NAMALWA (cell line): ENCODE measurements around the gene CCDC138.

Experiments used
- DNase-seq: peaks from one replicate; pipeline ENCODE4 v3.0.0-alpha.2; 2015; ENCODE audit warnings: low spot score

Gene CCDC138

GRCh38 chr2:108896741-108897140, 110.2 kb downstream of the CCDC138 start:
- no peak for DNase-seq

- DNase-seq = no peak
These were observed 111.9 kb downstream of the CCDC138 start for GRCh38 chr2:108898315-108899082.

- DNase-seq = no peak
These were observed 118.1 kb downstream of the CCDC138 start for GRCh38 chr2:108904680-108905079.

- DNase-seq = no peak
These were observed 118.6 kb downstream of the CCDC138 start for GRCh38 chr2:108905176-108905575.

- no peak for DNase-seq
These were observed 119.3 kb downstream of the CCDC138 start for GRCh38 chr2:108905906-108906305.

GRCh38 chr2:108906403-108907077, 120.0 kb downstream of the CCDC138 start:
- no peak for DNase-seq

- no peak for DNase-seq
These were observed 121.5 kb downstream of the CCDC138 start for GRCh38 chr2:108907822-108908712.

GRCh38 chr2:108908713-108909070, 122.1 kb downstream of the CCDC138 start:
- no peak for DNase-seq

- DNase-seq = no peak
These were observed 122.8 kb downstream of the CCDC138 start for GRCh38 chr2:108909275-108909823.

GRCh38 chr2:108910011-108910431, 123.5 kb downstream of the CCDC138 start:
- no peak for DNase-seq

- no peak for DNase-seq
These were observed 124.2 kb downstream of the CCDC138 start for GRCh38 chr2:108910541-108911396.

GRCh38 chr2:108911401-108911800, 124.8 kb downstream of the CCDC138 start:
- no peak for DNase-seq

GRCh38 chr2:108911807-108912628, 125.4 kb downstream of the CCDC138 start:
- DNase-seq = no peak

- no peak for DNase-seq
These were observed 126.0 kb downstream of the CCDC138 start for GRCh38 chr2:108912629-108912902.

- no peak for DNase-seq
These were observed 129.7 kb downstream of the CCDC138 start for GRCh38 chr2:108916122-108916795.

GRCh38 chr2:108916796-108917421, 130.3 kb downstream of the CCDC138 start:
- no peak for DNase-seq

- DNase-seq = no peak
These were observed 131.0 kb downstream of the CCDC138 start for GRCh38 chr2:108917526-108917925.

- no peak for DNase-seq
These were observed 131.7 kb downstream of the CCDC138 start for GRCh38 chr2:108918156-108918874.

GRCh38 chr2:108918941-108919341, 132.4 kb downstream of the CCDC138 start:
- DNase-seq = no peak
